ENCODE measurements around the gene NUP50. TPM values are rescaled to one million over a fixed set of nuclear protein-coding genes. Genes with fewer than 3 reads are reported as not detected.
A peak's percentile ranks its signal among the peaks of the same experiment; 100 is the strongest.

NUP50 gene
- total and polyA plus RNA-seq, 2 donors from 2014 or later = 11.3 to 64.2 TPM

DNA sequence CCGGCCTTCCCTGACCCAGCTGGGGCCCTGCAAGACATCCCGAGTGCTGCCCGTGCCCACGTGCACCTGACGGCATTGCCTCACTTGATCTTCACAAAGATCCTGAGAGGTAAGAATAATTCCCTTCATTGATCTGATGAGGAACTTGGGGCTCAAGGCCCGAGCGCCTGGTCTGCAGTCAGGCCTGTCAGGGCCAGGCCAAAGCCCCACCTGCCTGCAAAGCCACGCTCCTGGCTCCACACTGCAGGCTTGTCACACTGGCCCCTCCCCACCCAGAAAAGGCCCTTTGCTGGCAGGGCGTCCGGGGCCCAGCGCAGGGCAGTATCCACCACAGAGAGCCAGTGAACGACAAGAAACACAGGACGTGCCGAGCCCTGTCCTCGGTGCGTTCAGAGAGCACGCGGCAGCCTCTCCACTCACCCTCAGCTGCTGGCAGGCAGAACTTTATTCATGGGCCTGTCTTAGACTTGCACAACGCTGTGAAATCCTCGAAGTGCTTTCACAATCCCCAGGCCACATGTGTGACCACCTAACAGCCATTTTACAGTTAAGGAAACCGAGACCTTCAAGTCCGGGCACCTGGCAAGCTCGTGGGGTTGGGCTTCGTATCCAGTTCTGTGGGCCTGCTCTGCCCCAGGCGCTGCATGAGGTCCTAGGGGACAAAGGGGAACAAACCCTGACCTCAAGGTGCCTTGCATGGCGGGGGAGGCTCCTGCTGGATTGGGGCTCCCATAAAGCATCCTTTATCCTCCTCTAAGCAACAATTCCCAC lies 62.2 kb downstream of the NUP50 start:
- FAIRE-seq = no peak

DNA sequence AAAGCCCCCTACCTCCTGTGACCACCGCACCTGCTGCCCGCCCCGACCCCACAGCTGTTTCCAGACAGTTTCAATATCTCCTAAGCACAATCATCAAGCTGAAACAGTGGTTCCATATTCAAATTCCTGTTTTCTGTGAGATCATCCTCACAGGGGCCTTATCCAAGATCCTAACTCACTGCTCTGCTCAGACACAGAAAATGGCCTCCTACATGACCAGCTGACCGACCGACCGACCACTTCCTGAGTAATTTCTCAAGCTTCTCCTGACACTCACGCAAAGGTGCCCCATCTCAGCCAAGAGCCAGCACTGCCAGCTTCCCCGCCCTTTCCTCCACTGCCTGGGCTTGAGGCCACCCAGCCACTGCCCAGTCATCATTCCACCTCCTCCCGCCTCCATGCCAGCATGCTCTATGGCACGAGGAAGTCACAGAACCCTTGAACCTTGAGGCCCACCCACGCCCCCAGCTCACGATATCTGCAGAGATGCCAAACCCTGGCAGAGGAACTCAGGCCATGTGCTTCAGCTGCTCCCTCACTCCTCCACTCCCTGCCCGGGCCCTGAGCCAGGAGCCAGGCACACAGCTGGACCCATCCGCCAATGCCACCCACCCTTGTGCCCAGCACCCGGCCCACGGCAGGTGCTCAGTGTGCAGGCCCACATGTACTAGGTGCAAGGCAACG lies 62.9 kb downstream of the NUP50 start:
- H3K36me3 ChIP-seq (ENCODE audit: control insufficient read depth in 2 of 3, insufficient read depth in 3 of 3, low read length in 3 of 3) = no peaks in the 10 kb centered on the region
- no peaks in the 10 kb centered on the region for H3K9me3 ChIP-seq (ENCODE audit: control insufficient read depth in 2 of 3, insufficient read depth in 1 of 3, low read length in 3 of 3)
- no peak overlapping the region for H3K4me3 ChIP-seq (ENCODE audit: low read length in 3 of 3)
- no peak overlapping the region for H3K9ac ChIP-seq (ENCODE audit: low read length in 3 of 3)
- no peaks in the 10 kb centered on the region for H3K27me3 ChIP-seq (ENCODE audit: control insufficient read depth, insufficient read depth, low read length)
- H3K27ac ChIP-seq (ENCODE audit: low read depth in 2 of 2, low read length in 2 of 2) = no peak overlapping the region
- TF ChIP-seq, protein P1, sequence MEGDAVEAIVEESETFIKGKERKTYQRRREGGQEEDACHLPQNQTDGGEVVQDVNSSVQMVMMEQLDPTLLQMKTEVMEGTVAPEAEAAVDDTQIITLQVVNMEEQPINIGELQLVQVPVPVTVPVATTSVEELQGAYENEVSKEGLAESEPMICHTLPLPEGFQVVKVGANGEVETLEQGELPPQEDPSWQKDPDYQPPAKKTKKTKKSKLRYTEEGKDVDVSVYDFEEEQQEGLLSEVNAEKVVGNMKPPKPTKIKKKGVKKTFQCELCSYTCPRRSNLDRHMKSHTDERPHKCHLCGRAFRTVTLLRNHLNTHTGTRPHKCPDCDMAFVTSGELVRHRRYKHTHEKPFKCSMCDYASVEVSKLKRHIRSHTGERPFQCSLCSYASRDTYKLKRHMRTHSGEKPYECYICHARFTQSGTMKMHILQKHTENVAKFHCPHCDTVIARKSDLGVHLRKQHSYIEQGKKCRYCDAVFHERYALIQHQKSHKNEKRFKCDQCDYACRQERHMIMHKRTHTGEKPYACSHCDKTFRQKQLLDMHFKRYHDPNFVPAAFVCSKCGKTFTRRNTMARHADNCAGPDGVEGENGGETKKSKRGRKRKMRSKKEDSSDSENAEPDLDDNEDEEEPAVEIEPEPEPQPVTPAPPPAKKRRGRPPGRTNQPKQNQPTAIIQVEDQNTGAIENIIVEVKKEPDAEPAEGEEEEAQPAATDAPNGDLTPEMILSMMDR (IDR thresholded peaks at IDR 0.05; ENCODE audit: borderline replicate concordance, extremely low read depth, insufficient read depth) = no peak
- H3K4me1 ChIP-seq (ENCODE audit: control insufficient read depth in 2 of 3, insufficient read depth in 2 of 3, low read depth in 1 of 3, low read length in 3 of 3) = no peaks in the 10 kb centered on the region
- DNase-seq = peak in 1 of 5 donors; percentile 77
- intact Hi-C loops (cut with DNase I) = no loop called here
- FAIRE-seq = no peak

More for the DNA sequence above, 62.2 kb downstream of the NUP50 start:
- H3K9ac ChIP-seq (ENCODE audit: low read length in 3 of 3) = no peak overlapping the region
- no peak overlapping the region for H3K27ac ChIP-seq (ENCODE audit: low read depth in 2 of 2, low read length in 2 of 2)
- H3K27me3 ChIP-seq (ENCODE audit: control insufficient read depth, insufficient read depth, low read length) = no peaks in the 10 kb centered on the region
- H3K36me3 ChIP-seq (ENCODE audit: control insufficient read depth in 2 of 3, insufficient read depth in 3 of 3, low read length in 3 of 3) = no peaks in the 10 kb centered on the region
- intact Hi-C loops (cut with DNase I) = no loop called here
- no peaks in the 10 kb centered on the region for H3K9me3 ChIP-seq (ENCODE audit: control insufficient read depth in 2 of 3, insufficient read depth in 1 of 3, low read length in 3 of 3)
- TF ChIP-seq, protein P1 (IDR thresholded peaks at IDR 0.05; ENCODE audit: borderline replicate concordance, extremely low read depth, insufficient read depth) = no peak
- no peak for DNase-seq
- no peak overlapping the region for H3K4me3 ChIP-seq (ENCODE audit: low read length in 3 of 3)
- H3K4me1 ChIP-seq (ENCODE audit: control insufficient read depth in 2 of 3, insufficient read depth in 2 of 3, low read depth in 1 of 3, low read length in 3 of 3) = no peaks in the 10 kb centered on the region

DNA sequence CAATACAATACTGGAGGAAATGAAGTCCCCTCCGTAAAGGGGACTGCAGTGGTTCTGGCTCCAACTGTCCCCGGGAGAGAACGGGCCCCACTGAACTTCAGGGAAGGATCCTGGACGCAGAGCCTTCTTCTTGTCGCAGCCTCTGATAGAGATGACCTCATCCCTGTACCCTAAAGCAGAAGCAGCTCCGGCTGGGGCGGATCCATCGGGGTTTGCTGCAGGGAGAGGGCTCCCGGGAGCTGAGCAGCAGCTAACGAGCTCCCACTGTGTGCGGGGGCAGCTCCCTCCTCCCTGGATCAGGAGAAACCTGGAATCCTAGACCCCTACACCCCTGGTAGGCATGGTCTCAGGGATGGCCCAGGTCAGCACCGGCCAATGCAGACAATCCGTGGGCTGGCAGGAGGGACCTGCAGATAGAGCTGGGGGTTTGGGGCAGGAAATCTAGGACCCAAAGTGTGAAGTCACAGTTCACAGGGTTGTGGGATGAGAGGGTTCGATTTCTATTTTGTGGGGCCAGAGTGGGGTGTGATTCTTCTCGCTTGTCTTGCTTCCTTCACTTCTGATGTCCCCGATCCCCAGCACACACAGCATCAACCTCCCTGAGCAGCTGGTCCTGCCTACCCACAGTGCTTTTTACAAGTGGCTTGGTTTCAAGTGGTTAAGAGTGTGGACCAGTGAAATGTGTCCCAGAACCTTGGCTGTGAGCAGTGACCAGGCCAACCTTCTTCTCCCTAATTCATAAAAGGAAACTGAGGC lies 64.1 kb downstream of the NUP50 start:
- no peaks in the 10 kb centered on the region for H3K36me3 ChIP-seq (ENCODE audit: control insufficient read depth in 2 of 3, insufficient read depth in 3 of 3, low read length in 3 of 3)
- FAIRE-seq = no peak
- TF ChIP-seq, protein P1 (IDR thresholded peaks at IDR 0.05; ENCODE audit: borderline replicate concordance, extremely low read depth, insufficient read depth) = no peak
- no peak overlapping the region for H3K4me3 ChIP-seq (ENCODE audit: low read length in 3 of 3)
- H3K27ac ChIP-seq (ENCODE audit: low read depth in 2 of 2, low read length in 2 of 2) = no peak overlapping the region
- DNase-seq = no peak
- H3K4me1 ChIP-seq (ENCODE audit: control insufficient read depth in 2 of 3, insufficient read depth in 2 of 3, low read depth in 1 of 3, low read length in 3 of 3) = no peaks in the 10 kb centered on the region
- H3K9ac ChIP-seq (ENCODE audit: low read length in 3 of 3) = no peak overlapping the region
- H3K9me3 ChIP-seq (ENCODE audit: control insufficient read depth in 2 of 3, insufficient read depth in 1 of 3, low read length in 3 of 3) = no peaks in the 10 kb centered on the region
- H3K27me3 ChIP-seq (ENCODE audit: control insufficient read depth, insufficient read depth, low read length) = no peaks in the 10 kb centered on the region
- intact Hi-C loops (cut with DNase I) = no loop called here
